Trophoblast cell (in vitro differentiated cells and primary cell): Measurements from ENCODE around the gene ARID5A.

Experiments
- DNase-seq, 2 donors: peaks; one replicate each; pipeline ENCODE4 v3.0.0-alpha.2; 2016
- H2AFZ ChIP-seq: 2 replicates; pipeline ENCODE4 v1.6.1; 2013; ENCODE audit warnings: low read length, moderate library complexity, mild to moderate bottlenecking; ENCODE audit not compliant: insufficient read depth, poor library complexity
- H2AK5ac ChIP-seq: 2 replicates; pipeline ENCODE4 v1.6.1; 2013; ENCODE audit warnings: mild to moderate bottlenecking, low read length
- H2BK120ac ChIP-seq: 2 replicates; pipeline ENCODE4 v1.6.1; 2013; ENCODE audit warnings: low read length, mild to moderate bottlenecking, moderate library complexity; ENCODE audit not compliant: insufficient read depth, poor library complexity
- H2BK12ac ChIP-seq: 2 replicates; pipeline ENCODE4 v1.6.1; 2013; ENCODE audit warnings: mild to moderate bottlenecking, low read length, moderate library complexity
- H2BK5ac ChIP-seq: 2 replicates; pipeline ENCODE4 v1.6.1; 2013; ENCODE audit warnings: low read length, low read depth, moderate library complexity, mild to moderate bottlenecking; ENCODE audit not compliant: poor library complexity
- H3K14ac ChIP-seq: 2 replicates; pipeline ENCODE4 v1.6.1; 2013; ENCODE audit warnings: mild to moderate bottlenecking, low read length
- H3K18ac ChIP-seq: 2 replicates; pipeline ENCODE4 v1.6.1; 2013; ENCODE audit warnings: mild to moderate bottlenecking, low read length
- H3K23ac ChIP-seq: 2 replicates; pipeline ENCODE4 v1.6.1; 2013; ENCODE audit warnings: low read length
- H3K27ac ChIP-seq: 2 replicates; pipeline ENCODE4 v1.5.1; 2013; ENCODE audit warnings: low read depth, mild to moderate bottlenecking, inconsistent platforms, low read length, moderate library complexity
- H3K27me3 ChIP-seq: 2 replicates; pipeline ENCODE4 v1.6.1; 2013; ENCODE audit warnings: inconsistent platforms, mild to moderate bottlenecking, low read length, moderate library complexity; ENCODE audit not compliant: insufficient read depth
- H3K36me3 ChIP-seq, 2 experiments: 1 replicate in 1 of 2; 2 replicates in 1 of 2; pipeline ENCODE4 v1.6.1; 2013; ENCODE audit warnings: low read length in 2 of 2, mild to moderate bottlenecking in 2 of 2, moderate library complexity in 1 of 2; ENCODE audit not compliant: insufficient read depth in 2 of 2, control insufficient read depth in 1 of 2
- H3K4ac ChIP-seq: 2 replicates; pipeline ENCODE4 v1.6.1; 2013; ENCODE audit warnings: low read depth, mild to moderate bottlenecking, low read length, moderate library complexity
- H3K4me1 ChIP-seq, 2 experiments: 1 replicate in 1 of 2; 2 replicates in 1 of 2; pipeline ENCODE4 v1.6.1; 2013; ENCODE audit warnings: low read length in 2 of 2, mild to moderate bottlenecking in 2 of 2, moderate library complexity in 1 of 2; ENCODE audit not compliant: insufficient read depth in 2 of 2, control insufficient read depth in 1 of 2
- H3K4me2 ChIP-seq: 2 replicates; pipeline ENCODE4 v1.6.1; 2013; ENCODE audit warnings: inconsistent platforms, mild to moderate bottlenecking, low read length, moderate library complexity
- H3K4me3 ChIP-seq: 2 replicates; pipeline ENCODE4 v1.5.1; 2013; ENCODE audit warnings: mild to moderate bottlenecking, low read depth, low read length, inconsistent platforms
- H3K79me1 ChIP-seq: one replicate; pipeline ENCODE4 v1.6.1; 2013; ENCODE audit warnings: low read length
- H3K79me2 ChIP-seq: 2 replicates; pipeline ENCODE4 v1.6.1; 2013; ENCODE audit warnings: low read length, mild to moderate bottlenecking; ENCODE audit not compliant: control insufficient read depth, insufficient read depth, poor library complexity
- H3K9ac ChIP-seq: 2 replicates; pipeline ENCODE4 v1.6.1; 2013; ENCODE audit warnings: mild to moderate bottlenecking, low read length
- H3K9me3 ChIP-seq: 2 replicates; pipeline ENCODE4 v1.6.1; 2013; ENCODE audit warnings: low read depth, mild to moderate bottlenecking, control low read depth, inconsistent platforms, low read length; ENCODE audit not compliant: insufficient read depth
- H4K12ac ChIP-seq: 2 replicates; pipeline ENCODE4 v1.6.1; 2013; ENCODE audit warnings: low read depth, mild to moderate bottlenecking, low read length, moderate library complexity
- H4K8ac ChIP-seq: 2 replicates; pipeline ENCODE4 v1.6.1; 2013; ENCODE audit warnings: low read depth, mild to moderate bottlenecking, low read length, moderate library complexity
- H4K91ac ChIP-seq: one replicate; pipeline ENCODE4 v1.6.1; 2013; ENCODE audit warnings: low read depth, mild to moderate bottlenecking, low read length, moderate library complexity
- WGBS: extraction: QIAGEN DNeasy Blood & Tissue Kit; methylation state at CpG from one replicate; pipeline ENCODE4 v1.1.7; 2013; ENCODE audit warnings: missing lambda C conversion rate; ENCODE audit not compliant: insufficient read length, insufficient coverage; ENCODE audit errors: extremely low coverage; 5-methylcytosine and 5-hydroxymethylcytosine counted together

The ARID5A gene

GRCh38 chr2:96506016-96506906 lies 30.3 kb upstream of the ARID5A start:
- no peak overlapping the region for H3K9ac ChIP-seq
- H3K4ac ChIP-seq = no peak overlapping the region
- no peaks in the 10 kb centered on the region for H3K79me2 ChIP-seq
- H2BK120ac ChIP-seq = peak overlapping the region; percentile 8
- peaks cover 42 to 44% of the 10 kb centered on the region in 2 experiments for H3K4me1 ChIP-seq
- H3K14ac ChIP-seq = peak overlapping the region; percentile 3
- DNase-seq = peak; percentile 84 to 87
- peak overlapping the region; percentile 2 for H2BK12ac ChIP-seq
- peak overlapping the region; percentile 53 for H3K27ac ChIP-seq
- no peak overlapping the region for H2AFZ ChIP-seq
- H3K4me2 ChIP-seq = peak overlapping the region; percentile 10
- no peaks in the 10 kb centered on the region for H3K9me3 ChIP-seq
- no peak overlapping the region for H4K12ac ChIP-seq
- peak overlapping the region; percentile 58 for H4K91ac ChIP-seq
- no peak overlapping the region for H3K4me3 ChIP-seq
- H3K18ac ChIP-seq = no peak overlapping the region
- H3K27me3 ChIP-seq = no peaks in the 10 kb centered on the region
- no peaks in the 10 kb centered on the region for H3K36me3 ChIP-seq
- peak overlapping the region; percentile 7 for H4K8ac ChIP-seq
- H3K23ac ChIP-seq = no peak overlapping the region
- H2AK5ac ChIP-seq = no peak overlapping the region
- no peak overlapping the region for H2BK5ac ChIP-seq
- no CpG with 5 or more reads among the region's 8 CpGs for WGBS
- peaks cover 12% of the 10 kb centered on the region for H3K79me1 ChIP-seq

DNA sequence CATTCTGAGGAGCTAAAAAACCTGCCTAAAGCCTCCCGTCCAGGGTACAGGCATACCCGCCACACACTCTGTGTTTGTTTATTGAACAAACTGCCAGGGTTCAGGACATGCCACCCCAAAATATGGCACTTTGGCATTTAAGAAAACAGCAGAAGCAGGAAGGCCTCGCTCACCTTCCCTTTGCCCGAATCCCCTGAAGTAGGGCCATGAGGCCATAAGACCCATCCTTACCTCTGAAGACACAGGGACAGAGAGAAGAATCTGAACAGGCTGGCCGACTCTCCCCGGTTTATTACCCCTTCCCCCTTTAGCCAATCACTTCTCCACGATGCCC lies 29.7 kb upstream of the ARID5A start:
- H3K14ac ChIP-seq = peak overlapping the region; percentile 32
- no peaks in the 10 kb centered on the region for H3K9me3 ChIP-seq
- peak overlapping the region; percentile 26 for H4K8ac ChIP-seq
- H3K79me1 ChIP-seq = peaks cover 12% of the 10 kb centered on the region
- no peak for DNase-seq
- H4K12ac ChIP-seq = no peak overlapping the region
- peak overlapping the region; percentile 55 for H4K91ac ChIP-seq
- H3K4ac ChIP-seq = no peak overlapping the region
- no peak overlapping the region for H3K23ac ChIP-seq
- H3K27me3 ChIP-seq = no peaks in the 10 kb centered on the region
- H2BK5ac ChIP-seq = peak overlapping the region; percentile 35
- no peak overlapping the region for H3K4me3 ChIP-seq
- H2BK120ac ChIP-seq = peak overlapping the region; percentile 60
- no peak overlapping the region for H2AFZ ChIP-seq
- H3K4me1 ChIP-seq = peaks cover 42 to 44% of the 10 kb centered on the region in 2 experiments
- no peak overlapping the region for H3K9ac ChIP-seq
- no peaks in the 10 kb centered on the region for H3K79me2 ChIP-seq
- H2AK5ac ChIP-seq = no peak overlapping the region
- WGBS = no CpG with 5 or more reads among the region's 7 CpGs
- H3K18ac ChIP-seq = no peak overlapping the region
- no peaks in the 10 kb centered on the region for H3K36me3 ChIP-seq
- H2BK12ac ChIP-seq = peak overlapping the region; percentile 45
- H3K4me2 ChIP-seq = no peak overlapping the region
- no peak overlapping the region for H3K27ac ChIP-seq

DNA sequence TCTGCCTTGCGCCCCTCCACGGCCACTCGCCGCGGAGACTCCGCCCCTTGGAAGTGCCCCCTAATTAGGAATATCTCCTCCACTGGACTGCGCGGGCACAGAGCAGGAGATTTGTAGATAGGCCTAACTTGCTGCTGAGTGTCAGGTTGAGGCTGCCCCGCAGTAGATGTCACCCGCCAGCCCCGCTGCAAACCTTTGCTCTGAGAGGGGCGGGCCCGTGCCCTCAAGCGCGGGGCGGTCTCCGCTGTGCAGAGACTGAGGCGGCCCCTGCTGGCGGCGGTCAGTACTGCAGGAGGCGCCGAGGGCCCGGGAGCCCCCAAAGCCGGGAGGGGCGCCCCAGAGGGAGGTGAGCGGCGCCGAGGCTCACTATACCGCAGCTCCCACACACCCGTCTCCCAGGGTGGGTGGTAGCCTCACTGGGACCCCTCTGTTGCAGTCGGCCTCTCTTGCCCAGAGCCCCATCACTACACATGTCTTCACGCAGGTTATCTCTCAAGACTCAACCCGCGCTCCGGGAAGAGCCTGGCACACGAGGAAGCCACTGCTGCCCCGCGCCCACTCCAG lies 28.5 kb upstream of the ARID5A start:
- H3K9me3 ChIP-seq = no peaks in the 10 kb centered on the region
- H2AK5ac ChIP-seq = no peak overlapping the region
- peaks cover 35% of the 10 kb centered on the region in 2 experiments for H3K4me1 ChIP-seq
- H3K4ac ChIP-seq = no peak overlapping the region
- H2BK5ac ChIP-seq = no peak overlapping the region
- no peak overlapping the region for H3K27ac ChIP-seq
- H3K14ac ChIP-seq = no peak overlapping the region
- H3K79me1 ChIP-seq = peaks cover 12% of the 10 kb centered on the region
- H3K9ac ChIP-seq = no peak overlapping the region
- no peak overlapping the region for H2BK120ac ChIP-seq
- H3K4me2 ChIP-seq = peak overlapping the region; percentile 32
- WGBS = no CpG with 5 or more reads among the region's 38 CpGs
- H3K18ac ChIP-seq = peak overlapping the region; percentile 9
- peak overlapping the region; percentile 17 for H4K8ac ChIP-seq
- peak overlapping the region; percentile 59 for H2AFZ ChIP-seq
- H4K12ac ChIP-seq = no peak overlapping the region
- peak overlapping the region; percentile 8 for H4K91ac ChIP-seq
- no peak overlapping the region for H3K23ac ChIP-seq
- DNase-seq = peak; percentile 79 to 84
- H3K79me2 ChIP-seq = no peaks in the 10 kb centered on the region
- H3K4me3 ChIP-seq = no peak overlapping the region
- H3K27me3 ChIP-seq = no peaks in the 10 kb centered on the region
- H3K36me3 ChIP-seq = no peaks in the 10 kb centered on the region
- H2BK12ac ChIP-seq = peak overlapping the region; percentile 42

GRCh38 chr2:96508521-96509113 lies 27.9 kb upstream of the ARID5A start:
- WGBS = no CpG with 5 or more reads among the region's 26 CpGs
- no peak overlapping the region for H3K4me3 ChIP-seq
- H2BK5ac ChIP-seq = no peak overlapping the region
- H3K4me2 ChIP-seq = no peak overlapping the region
- H3K79me2 ChIP-seq = no peaks in the 10 kb centered on the region
- no peak overlapping the region for H3K18ac ChIP-seq
- no peaks in the 10 kb centered on the region for H3K27me3 ChIP-seq
- H3K9ac ChIP-seq = no peak overlapping the region
- H2BK120ac ChIP-seq = no peak overlapping the region
- H3K14ac ChIP-seq = peak overlapping the region; percentile 13
- H2AFZ ChIP-seq = peak overlapping the region; percentile 59
- no peak overlapping the region for H3K4ac ChIP-seq
- no peak overlapping the region for H3K23ac ChIP-seq
- no peaks in the 10 kb centered on the region for H3K9me3 ChIP-seq
- H4K8ac ChIP-seq = peak overlapping the region; percentile 17
- H3K36me3 ChIP-seq = no peaks in the 10 kb centered on the region
- peaks cover 29 to 30% of the 10 kb centered on the region in 2 experiments for H3K4me1 ChIP-seq
- no peak overlapping the region for H4K12ac ChIP-seq
- H4K91ac ChIP-seq = peak overlapping the region; percentile 8
- DNase-seq = no peak
- peak overlapping the region; percentile 11 for H2AK5ac ChIP-seq
- H3K27ac ChIP-seq = no peak overlapping the region
- peaks cover 9% of the 10 kb centered on the region for H3K79me1 ChIP-seq
- H2BK12ac ChIP-seq = peak overlapping the region; percentile 42
